Measurements from ENCODE around the gene ERICH4.

ERICH4 gene

DNA sequence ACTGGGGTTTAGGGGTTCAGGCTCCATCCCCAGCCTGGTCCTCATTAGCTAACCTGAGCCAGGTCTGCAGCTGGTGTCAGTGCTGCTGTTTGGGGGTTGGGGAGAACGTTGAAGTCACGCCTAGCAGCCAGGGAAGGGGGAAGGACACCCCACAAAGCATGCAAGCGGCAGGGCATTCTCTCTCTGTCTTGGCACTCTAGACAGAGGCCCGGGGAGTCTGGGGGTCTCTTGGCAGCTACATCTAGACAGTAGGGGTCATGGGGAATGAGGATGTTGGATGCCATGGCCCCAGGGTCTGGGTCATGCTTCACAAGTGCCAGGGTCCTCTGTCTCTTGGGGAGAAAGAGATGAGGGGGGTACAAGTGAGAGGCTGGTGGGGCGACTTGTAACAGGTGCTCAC is 2.6 kb downstream of the ERICH4 start:
- no peaks in the 10 kb centered on the region for H3K27me3 ChIP-seq
- H3K4me2 ChIP-seq: no peak overlapping the region
- H3K4me1 ChIP-seq: peaks cover 7 to 27% (median 20%) of the 10 kb centered on the region in 10 experiments; a peak in 17 of 20 replicates
- no peaks in the 10 kb centered on the region for H4K20me1 ChIP-seq
- no peaks in the 10 kb centered on the region for H3K9me3 ChIP-seq (replicated peaks in 1 of 11)
- no peak for TF ChIP-seq Cebpa-rat (IDR thresholded peaks at IDR 0.05)
- no peaks in the 10 kb centered on the region for H3K36me3 ChIP-seq
- H3K27ac ChIP-seq: no peak overlapping the region
- H3K4me3 ChIP-seq: no peak overlapping the region
- H3K9ac ChIP-seq: no peak overlapping the region

DNA sequence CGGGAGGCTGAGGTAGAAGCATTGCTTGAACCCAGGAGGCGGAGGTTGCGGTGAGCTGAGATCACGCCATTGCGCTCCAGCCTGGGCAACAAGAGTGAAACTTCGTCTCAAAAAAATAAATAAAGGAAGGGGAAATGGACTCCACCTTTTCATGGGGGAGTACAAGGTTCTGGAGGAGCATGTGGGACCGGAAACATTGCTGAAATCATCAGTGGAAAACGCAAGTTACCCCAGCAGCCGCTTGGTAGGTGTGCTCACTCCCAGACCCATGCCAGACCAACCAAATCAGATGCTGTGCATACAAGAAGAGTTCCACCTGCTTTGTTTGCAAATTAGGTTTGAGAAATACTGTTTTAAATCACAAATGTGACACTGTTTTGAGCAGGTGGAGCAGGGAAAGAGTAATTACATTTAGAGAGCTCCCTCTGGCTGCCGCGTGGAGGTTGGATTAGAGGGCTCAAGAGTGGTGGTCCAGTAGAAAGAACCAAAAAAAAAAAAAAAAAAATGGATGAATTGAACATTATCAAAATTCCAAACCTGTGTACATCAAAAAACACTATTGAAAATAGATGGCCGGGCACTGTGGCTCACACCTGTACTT is 4.9 kb downstream of the ERICH4 start:
- Histone ChIP-seq H4K20me1 (no peaks in the 10 kb centered on the region), H3K27me3 (no peaks in the 10 kb centered on the region), H3K36me3 (no peaks in the 10 kb centered on the region), H3K4me3 (no peak overlapping the region), H3K4me1 (peaks cover 6 to 22% (median 16%) of the 10 kb centered on the region in 10 experiments; a peak in 17 of 20 replicates), H3K9me3 (replicated peaks in 1 of 11) (no peaks in the 10 kb centered on the region), H3K27ac (no peak overlapping the region), H3K4me2 (no peak overlapping the region), H3K9ac (no peak overlapping the region)
- no peak for TF ChIP-seq Cebpa-rat (IDR thresholded peaks at IDR 0.05)

DNA sequence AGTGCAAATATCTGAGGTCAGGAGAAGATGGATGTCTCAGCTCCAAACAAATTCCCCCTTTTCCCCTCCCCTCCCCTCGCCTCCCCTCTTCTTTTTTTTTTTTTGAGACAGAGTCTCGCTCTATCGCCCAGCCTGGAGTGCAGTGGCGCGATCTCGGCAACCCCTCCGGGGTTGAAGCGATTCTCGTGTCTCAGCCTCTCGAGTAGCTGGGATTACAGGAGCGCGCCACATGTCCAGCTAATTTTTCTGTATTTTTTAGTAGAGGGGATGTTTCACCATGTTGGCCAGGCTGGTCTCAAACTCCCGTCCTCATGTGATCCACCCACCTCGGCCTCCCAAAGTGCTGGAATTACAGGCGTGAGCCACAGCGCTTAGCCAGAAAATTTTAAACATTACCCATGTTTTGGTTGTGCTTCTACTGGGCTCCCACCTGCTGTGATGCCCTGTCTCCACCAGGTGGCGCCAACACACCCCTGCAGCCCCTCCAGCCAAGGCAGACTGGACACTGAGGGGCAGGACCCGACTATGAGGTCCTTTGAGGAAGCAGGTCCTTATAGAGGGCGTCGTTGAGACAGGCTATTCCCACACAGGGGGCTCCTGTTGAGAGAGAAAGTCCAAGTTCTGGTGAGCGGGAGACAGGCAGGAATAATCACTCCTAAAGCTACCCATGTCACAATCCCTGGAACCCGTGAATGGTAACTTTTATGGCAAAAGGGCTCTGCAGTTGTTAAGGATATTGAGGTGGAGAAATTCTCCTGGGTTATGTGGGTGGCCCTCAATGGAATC is 6.3 kb downstream of the ERICH4 start:
- Histone ChIP-seq H3K9ac (peak overlapping the region; percentile 53 to 79 (median 71); a peak in 21 of 22 replicates), H3K4me1 (peaks cover 0 to 13% (median 5%) of the 10 kb centered on the region in 10 experiments; a peak in 8 of 20 replicates), H4K20me1 (no peaks in the 10 kb centered on the region), H3K36me3 (no peaks in the 10 kb centered on the region), H3K9me3 (replicated peaks in 1 of 11) (no peaks in the 10 kb centered on the region), H3K27ac (peak overlapping the region in 2 of 11 experiments; percentile 33 to 47; a peak in 4 of 22 replicates), H3K4me2 (peak overlapping the region; percentile 68 to 84 (median 80)), H3K27me3 (no peaks in the 10 kb centered on the region), H3K4me3 (peak overlapping the region; percentile 37 to 62 (median 50); a peak in 16 of 20 replicates)
- no peak for TF ChIP-seq Cebpa-rat (IDR thresholded peaks at IDR 0.05)

DNA sequence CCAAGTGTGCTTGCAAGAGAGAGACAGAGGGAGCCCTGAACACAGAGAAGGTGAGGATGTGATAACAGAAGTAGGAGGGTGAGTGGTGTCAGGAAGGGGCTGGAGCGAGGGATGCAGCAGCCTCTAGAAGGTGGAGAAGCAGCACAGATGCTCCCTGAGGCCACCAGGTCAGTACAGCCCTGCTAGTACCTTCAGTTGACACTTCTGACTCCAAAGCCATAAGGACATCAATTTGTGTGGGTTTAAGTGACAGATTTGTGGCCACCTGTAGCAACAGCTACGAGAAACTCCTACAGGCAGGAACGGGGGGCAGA is 6.9 kb downstream of the ERICH4 start:
- Histone ChIP-seq H3K4me2 (peak overlapping the region in 10 of 11 experiments; percentile 70 to 84 (median 80); a peak in 18 of 22 replicates), H3K9ac (no peak overlapping the region), H3K27ac (no peak overlapping the region), H3K4me1 (peaks cover 0 to 13% (median 5%) of the 10 kb centered on the region in 10 experiments; a peak in 8 of 20 replicates), H3K27me3 (no peaks in the 10 kb centered on the region), H4K20me1 (no peaks in the 10 kb centered on the region), H3K4me3 (no peak overlapping the region), H3K9me3 (replicated peaks in 1 of 11) (no peaks in the 10 kb centered on the region), H3K36me3 (no peaks in the 10 kb centered on the region)
- TF ChIP-seq Cebpa-rat (IDR thresholded peaks at IDR 0.05): no peak

DNA sequence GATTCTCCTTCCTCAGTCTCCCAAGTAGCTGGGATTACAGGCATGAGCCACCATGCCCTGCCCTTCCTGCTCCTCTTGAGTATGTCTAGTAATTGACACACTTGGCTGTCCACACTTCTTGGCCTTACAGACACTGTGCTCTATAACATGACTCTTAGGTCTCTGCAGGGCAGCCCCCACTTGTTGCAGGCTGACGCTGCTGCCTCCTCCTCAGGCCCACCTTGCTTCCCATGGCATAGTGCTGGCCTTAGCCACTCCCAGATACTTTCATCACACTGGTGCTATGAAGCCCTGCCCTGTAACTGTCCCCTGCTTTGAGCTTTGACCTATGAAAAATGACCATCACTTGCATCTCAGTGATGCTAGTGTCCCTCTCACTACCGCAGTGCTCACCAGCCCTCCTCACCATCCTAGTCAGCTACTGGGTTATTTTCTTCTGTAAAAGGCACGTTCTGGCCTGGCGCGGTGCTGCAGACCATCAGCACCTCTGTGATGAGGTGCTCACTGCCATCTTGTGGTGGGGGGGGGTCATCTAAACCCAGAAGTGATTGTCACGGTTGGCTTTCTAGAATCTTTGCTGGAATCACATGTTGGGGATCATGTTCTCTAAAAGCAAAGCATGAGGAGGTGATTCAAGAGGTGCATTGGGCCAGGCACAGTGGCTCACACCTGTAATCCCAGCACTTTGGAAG is 9.8 kb downstream of the ERICH4 start:
- H3K4me2 ChIP-seq: no peak overlapping the region
- H3K9me3 ChIP-seq (replicated peaks in 1 of 11): no peaks in the 10 kb centered on the region
- no peak overlapping the region for H3K27ac ChIP-seq
- no peaks in the 10 kb centered on the region for H3K36me3 ChIP-seq
- peaks cover 0 to 13% (median 5%) of the 10 kb centered on the region in 10 experiments; a peak in 9 of 20 replicates for H3K4me1 ChIP-seq
- H3K27me3 ChIP-seq: no peaks in the 10 kb centered on the region
- no peak for TF ChIP-seq Cebpa-rat (IDR thresholded peaks at IDR 0.05)
- no peaks in the 10 kb centered on the region for H4K20me1 ChIP-seq
- H3K4me3 ChIP-seq: no peak overlapping the region
- no peak overlapping the region for H3K9ac ChIP-seq

- peaks cover 0 to 6% (median 0%) of the 10 kb centered on the region in 10 experiments; a peak in 1 of 20 replicates for H3K4me1 ChIP-seq
- H3K9ac ChIP-seq: no peak overlapping the region
- H3K36me3 ChIP-seq: no peaks in the 10 kb centered on the region
- no peak overlapping the region for H3K4me3 ChIP-seq
- no peaks in the 10 kb centered on the region for H3K27me3 ChIP-seq
- no peak overlapping the region for H3K4me2 ChIP-seq
- no peak for TF ChIP-seq Cebpa-rat (IDR thresholded peaks at IDR 0.05)
- H3K9me3 ChIP-seq (replicated peaks in 1 of 11): no peaks in the 10 kb centered on the region
- H3K27ac ChIP-seq: no peak overlapping the region
- no peaks in the 10 kb centered on the region for H4K20me1 ChIP-seq
These were observed 13.0 kb downstream of the ERICH4 start for GRCh38 chr19:41455936-41456335.

DNA sequence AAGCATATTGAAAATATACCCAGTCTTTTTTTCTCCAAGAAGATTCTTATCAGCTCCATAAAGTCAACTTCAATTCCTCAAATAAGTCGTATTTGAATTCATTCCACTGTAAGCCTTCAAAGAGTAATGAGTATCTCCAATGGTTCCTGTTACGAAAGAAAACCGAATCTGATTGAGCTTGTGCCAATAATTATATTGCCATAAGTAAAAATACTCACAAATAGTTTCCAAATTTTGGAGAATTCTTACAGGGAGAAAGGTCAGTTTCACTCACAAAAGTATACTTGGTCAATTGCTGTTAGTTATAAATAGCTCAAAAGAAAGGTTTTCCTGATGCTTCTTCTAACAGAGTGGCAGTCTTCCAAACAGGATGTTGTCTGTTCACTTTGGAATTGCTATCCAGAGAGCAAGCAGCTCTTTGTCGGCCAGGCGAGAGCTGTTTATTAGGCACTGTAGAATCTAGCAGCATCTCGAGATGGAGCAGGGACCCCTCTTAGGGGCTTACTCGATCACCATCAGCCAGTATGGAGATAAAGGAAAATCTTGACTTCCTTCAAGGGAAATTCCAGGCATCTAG is 13.5 kb downstream of the ERICH4 start:
- H3K27me3 ChIP-seq: no peaks in the 10 kb centered on the region
- H3K9me3 ChIP-seq (replicated peaks in 1 of 11): 0 out of 22 replicates have a peak, but pooled peaks cover 0 to 1% (median 0%) of the 10 kb centered on the region in 11 experiments
- no peak overlapping the region for H3K4me3 ChIP-seq

GRCh38 chr19:41457241-41457640 is 14.3 kb downstream of the ERICH4 start:
- H3K9ac ChIP-seq: no peak overlapping the region
- no peaks in the 10 kb centered on the region for H3K36me3 ChIP-seq
- no peak for TF ChIP-seq Cebpa-rat (IDR thresholded peaks at IDR 0.05)
- no peaks in the 10 kb centered on the region for H3K27me3 ChIP-seq
- H3K9me3 ChIP-seq (replicated peaks in 1 of 11): peaks cover 0 to 10% (median 1%) of the 10 kb centered on the region in 11 experiments; a peak in 9 of 22 replicates
- H3K27ac ChIP-seq: no peak overlapping the region
- H3K4me3 ChIP-seq: no peak overlapping the region
- H3K4me2 ChIP-seq: 0 out of 22 replicates have a peak overlapping the region, but pooled peaks of 1 of the 11 experiments have one; percentile 14
- H4K20me1 ChIP-seq: no peaks in the 10 kb centered on the region
- H3K4me1 ChIP-seq: peaks cover 0 to 6% (median 0%) of the 10 kb centered on the region in 10 experiments; a peak in 1 of 20 replicates

More for the DNA sequence above, 13.5 kb downstream of the ERICH4 start:
- Histone ChIP-seq H4K20me1 (no peaks in the 10 kb centered on the region), H3K9ac (no peak overlapping the region), H3K27ac (no peak overlapping the region), H3K4me1 (peaks cover 0 to 6% (median 0%) of the 10 kb centered on the region in 10 experiments; a peak in 1 of 20 replicates), H3K4me2 (no peak overlapping the region), H3K36me3 (no peaks in the 10 kb centered on the region)
- TF ChIP-seq Cebpa-rat (IDR thresholded peaks at IDR 0.05): no peak

DNA sequence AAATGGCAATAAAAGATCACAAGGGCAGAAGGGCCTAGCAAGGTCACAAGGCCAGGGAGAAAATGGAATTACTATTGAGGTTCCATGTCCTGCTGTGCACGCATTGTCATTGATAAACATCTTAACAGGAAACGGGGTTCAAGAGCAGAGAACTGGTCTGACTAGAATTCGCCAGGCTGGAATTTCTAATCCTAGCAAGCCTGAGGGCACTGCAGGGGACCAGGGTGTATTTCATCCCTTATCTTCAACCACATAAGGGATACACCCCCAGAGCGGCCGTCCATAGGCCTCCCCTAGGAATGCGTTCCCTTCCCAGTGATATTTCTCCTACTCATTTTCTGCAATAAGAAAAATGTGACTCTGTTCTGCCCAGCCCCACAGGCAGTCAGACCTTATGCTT is 19.5 kb downstream of the ERICH4 start:
- H3K4me3 ChIP-seq: no peak overlapping the region
- no peaks in the 10 kb centered on the region for H3K36me3 ChIP-seq
- TF ChIP-seq Cebpa-rat (IDR thresholded peaks at IDR 0.05): no peak
- peaks cover 0 to 13% (median 8%) of the 10 kb centered on the region in 10 experiments; a peak in 10 of 20 replicates for H3K4me1 ChIP-seq
- no peak overlapping the region for H3K4me2 ChIP-seq
- H3K9me3 ChIP-seq (replicated peaks in 1 of 11): peaks cover 0 to 18% (median 7%) of the 10 kb centered on the region in 11 experiments; a peak in 14 of 22 replicates
- no peaks in the 10 kb centered on the region for H3K27me3 ChIP-seq
- H3K9ac ChIP-seq: no peak overlapping the region
- no peaks in the 10 kb centered on the region for H4K20me1 ChIP-seq
- no peak overlapping the region for H3K27ac ChIP-seq
